Muscle of leg (tissue), 11 donors: Measurements from ENCODE around the gene CRYGB. TPM values are rescaled to one million over a fixed set of nuclear protein-coding genes. Genes with fewer than 3 reads are reported as not detected.
"Not testable (repeated sequence)": the region's sequence is repeated elsewhere in the genome, so short reads cannot be mapped to it uniquely, and the experiment has no call there.

ENCODE experiments used
- DNase-seq: peaks from one replicate; pipeline ENCODE4 v3.0.0; 2013
- H3K27ac ChIP-seq: one replicate; pipeline ENCODE4 v1.5.1; 2013; ENCODE audit warnings: mild to moderate bottlenecking, low read length, control low read depth
- H3K27me3 ChIP-seq: one replicate; pipeline ENCODE4 v1.6.1; 2013; ENCODE audit warnings: low read length; ENCODE audit not compliant: control insufficient read depth, insufficient read depth
- H3K36me3 ChIP-seq: one replicate; pipeline ENCODE4 v1.6.1; 2013; ENCODE audit warnings: low read length; ENCODE audit not compliant: control insufficient read depth, insufficient read depth
- H3K4me1 ChIP-seq: one replicate; pipeline ENCODE4 v1.6.1; 2013; ENCODE audit warnings: low read length; ENCODE audit not compliant: control insufficient read depth, insufficient read depth
- H3K4me3 ChIP-seq: one replicate; pipeline ENCODE4 v1.5.1; 2013; ENCODE audit warnings: low read length, control low read depth
- H3K9me3 ChIP-seq: replicated peaks from 2 replicates; pipeline ENCODE4 v1.6.1; 2013; ENCODE audit warnings: low read depth, low read length; ENCODE audit not compliant: control insufficient read depth
- WGBS: methylation state at CpG from one replicate; pipeline ENCODE4 v1.1.5; 2013; ENCODE audit warnings: missing lambda C conversion rate; ENCODE audit not compliant: insufficient coverage; 5-methylcytosine and 5-hydroxymethylcytosine counted together
- polyA plus RNA-seq, 8 donors: library from polyadenylated mRNA; unstranded; fragments of 120-200 nt; gene quantifications; one replicate each; pipeline versions ENCODE4 v1.2.1 to v1.2.3, GENCODE V29; 2013; ENCODE audit warnings: inconsistent platforms in 1 of 8, low replicate concordance in 1 of 8; ENCODE audit not compliant: insufficient read length in 8 of 8, insufficient read depth in 1 of 8
- total RNA-seq: library from RNA; stranded (reverse); fragments of 120-200 nt; gene quantifications from one replicate; pipeline ENCODE4 v1.2.4, GENCODE V29; 2013

CRYGB gene
- total and polyA plus RNA-seq, 9 donors: not detected

DNA sequence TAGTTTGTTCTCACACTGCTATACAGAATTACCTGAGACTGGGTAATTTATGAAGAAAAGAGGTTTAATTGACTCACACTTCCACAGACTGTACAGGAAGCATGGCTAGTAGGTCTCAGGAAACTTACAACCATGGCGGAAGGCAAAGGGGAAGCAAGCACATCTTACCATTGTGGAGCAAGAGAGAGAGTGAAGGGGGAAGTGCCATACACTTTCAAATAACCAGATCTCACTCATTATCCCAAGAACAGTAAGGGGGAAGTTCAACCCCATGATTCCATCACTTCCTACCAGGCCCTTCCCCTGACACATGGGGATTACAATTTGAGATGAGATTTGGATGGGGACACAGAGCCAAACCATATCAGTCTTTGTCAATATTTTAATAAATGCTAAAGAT is 5.0 kb upstream of the CRYGB start:
- H3K27ac ChIP-seq: no peak overlapping the region
- H3K4me3 ChIP-seq: no peak overlapping the region
- no peaks in the 10 kb centered on the region for H3K36me3 ChIP-seq
- H3K4me1 ChIP-seq: no peaks in the 10 kb centered on the region
- WGBS: no CpG with 5 or more reads among the region's 1 CpG
- DNase-seq: no peak
- peaks cover 4% of the 10 kb centered on the region for H3K27me3 ChIP-seq
- H3K9me3 ChIP-seq: no peaks in the 10 kb centered on the region

DNA sequence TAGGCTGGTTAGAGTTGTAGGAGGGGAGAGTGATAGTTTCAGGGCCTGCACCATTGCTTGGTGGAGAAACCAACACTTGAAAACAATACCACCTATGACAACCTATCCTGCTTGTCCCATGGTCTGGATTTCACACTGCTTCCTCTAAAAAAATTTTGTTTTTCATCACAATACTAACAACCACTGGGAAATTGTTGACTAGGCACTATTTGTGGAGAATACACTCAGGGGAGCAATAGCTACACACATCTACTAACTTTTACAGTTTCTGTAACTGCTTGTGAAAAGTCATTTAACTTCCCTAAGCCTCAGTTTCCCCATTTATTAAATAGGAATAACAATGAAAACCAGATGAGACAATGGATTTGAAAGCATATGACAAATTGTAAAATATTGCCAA is 4.1 kb upstream of the CRYGB start:
- no peak overlapping the region for H3K27ac ChIP-seq
- no peak for DNase-seq
- H3K9me3 ChIP-seq: no peaks in the 10 kb centered on the region
- H3K4me1 ChIP-seq: no peaks in the 10 kb centered on the region
- no peaks in the 10 kb centered on the region for H3K36me3 ChIP-seq
- H3K27me3 ChIP-seq: peaks cover 4% of the 10 kb centered on the region
- no peak overlapping the region for H3K4me3 ChIP-seq

DNA sequence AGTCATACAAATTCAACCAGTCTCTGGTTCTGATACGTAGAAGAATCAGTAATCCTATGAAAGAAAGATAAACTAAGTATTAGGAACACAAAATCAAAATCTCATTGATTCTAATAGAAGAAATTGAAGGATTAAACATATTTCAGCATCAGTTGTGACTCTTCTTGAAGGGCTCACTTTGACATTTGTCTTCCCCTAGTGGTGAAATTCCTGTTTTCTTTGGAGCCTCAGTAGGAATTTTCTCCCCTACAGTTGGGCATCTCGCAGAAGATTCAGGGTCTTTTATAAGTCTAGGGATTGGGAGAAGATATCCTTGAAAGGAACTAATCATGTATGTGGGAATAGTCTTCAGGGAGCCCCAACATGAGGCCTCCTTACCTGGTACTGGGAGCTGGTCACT is 2.8 kb upstream of the CRYGB start:
- no peaks in the 10 kb centered on the region for H3K36me3 ChIP-seq
- H3K4me1 ChIP-seq: no peaks in the 10 kb centered on the region
- no CpG with 5 or more reads among the region's 2 CpGs for WGBS
- H3K27ac ChIP-seq: no peak overlapping the region
- H3K4me3 ChIP-seq: no peak overlapping the region
- peaks cover 4% of the 10 kb centered on the region for H3K27me3 ChIP-seq
- no peak for DNase-seq
- H3K9me3 ChIP-seq: no peaks in the 10 kb centered on the region

DNA sequence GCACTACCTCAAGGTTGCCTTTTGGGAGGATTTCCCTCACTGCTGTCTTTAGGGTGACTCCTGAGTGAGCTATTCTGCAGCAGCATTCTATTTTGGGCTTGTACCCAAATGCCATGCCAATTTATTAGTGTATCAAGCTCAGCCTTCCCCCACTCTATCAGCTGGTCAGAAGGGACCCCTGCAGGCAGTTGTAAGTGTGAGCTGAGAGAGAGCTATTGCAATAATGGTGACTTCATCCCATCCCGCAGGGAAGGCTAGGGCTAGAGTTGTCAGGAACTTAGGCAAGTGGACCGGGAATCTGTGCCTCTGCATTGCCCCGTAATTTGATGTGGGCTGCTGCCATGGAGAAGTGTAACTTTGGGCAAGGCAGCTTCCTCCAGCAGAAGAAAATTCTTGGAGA is 1.8 kb upstream of the CRYGB start:
- no peak overlapping the region for H3K27ac ChIP-seq
- no peaks in the 10 kb centered on the region for H3K36me3 ChIP-seq
- peaks cover under 1% of the 10 kb centered on the region for H3K4me1 ChIP-seq
- H3K9me3 ChIP-seq: no peaks in the 10 kb centered on the region
- no peak overlapping the region for H3K4me3 ChIP-seq
- DNase-seq: no peak
- 56% methylated on average over 3 of the region's 3 CpGs for WGBS
- H3K27me3 ChIP-seq: peaks cover 4% of the 10 kb centered on the region

DNA sequence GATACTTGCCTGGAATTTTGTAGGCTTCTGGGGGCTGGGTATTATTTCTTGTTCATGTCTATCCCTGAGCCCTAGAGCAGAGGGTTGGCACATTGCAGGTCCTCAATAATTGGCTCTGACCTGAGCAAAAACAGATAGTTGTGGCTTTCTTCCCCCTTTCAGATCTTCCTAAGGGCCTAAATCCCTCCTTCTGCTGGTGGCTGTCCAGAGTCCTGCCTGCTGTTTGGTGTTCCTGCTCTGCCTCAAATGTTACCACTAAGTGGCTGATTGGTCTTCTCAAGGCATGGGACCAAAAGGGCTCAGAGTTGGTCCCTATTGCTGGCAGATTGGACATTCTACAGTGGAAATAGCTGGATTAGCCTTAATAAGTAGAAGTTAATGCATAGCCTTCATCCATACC is 1.1 kb upstream of the CRYGB start:
- no peak for DNase-seq
- H3K36me3 ChIP-seq: no peaks in the 10 kb centered on the region
- H3K27ac ChIP-seq: no peak overlapping the region
- H3K4me3 ChIP-seq: no peak overlapping the region
- no peaks in the 10 kb centered on the region for H3K9me3 ChIP-seq
- peaks cover 4% of the 10 kb centered on the region for H3K27me3 ChIP-seq
- H3K4me1 ChIP-seq: peaks cover 6% of the 10 kb centered on the region

DNA sequence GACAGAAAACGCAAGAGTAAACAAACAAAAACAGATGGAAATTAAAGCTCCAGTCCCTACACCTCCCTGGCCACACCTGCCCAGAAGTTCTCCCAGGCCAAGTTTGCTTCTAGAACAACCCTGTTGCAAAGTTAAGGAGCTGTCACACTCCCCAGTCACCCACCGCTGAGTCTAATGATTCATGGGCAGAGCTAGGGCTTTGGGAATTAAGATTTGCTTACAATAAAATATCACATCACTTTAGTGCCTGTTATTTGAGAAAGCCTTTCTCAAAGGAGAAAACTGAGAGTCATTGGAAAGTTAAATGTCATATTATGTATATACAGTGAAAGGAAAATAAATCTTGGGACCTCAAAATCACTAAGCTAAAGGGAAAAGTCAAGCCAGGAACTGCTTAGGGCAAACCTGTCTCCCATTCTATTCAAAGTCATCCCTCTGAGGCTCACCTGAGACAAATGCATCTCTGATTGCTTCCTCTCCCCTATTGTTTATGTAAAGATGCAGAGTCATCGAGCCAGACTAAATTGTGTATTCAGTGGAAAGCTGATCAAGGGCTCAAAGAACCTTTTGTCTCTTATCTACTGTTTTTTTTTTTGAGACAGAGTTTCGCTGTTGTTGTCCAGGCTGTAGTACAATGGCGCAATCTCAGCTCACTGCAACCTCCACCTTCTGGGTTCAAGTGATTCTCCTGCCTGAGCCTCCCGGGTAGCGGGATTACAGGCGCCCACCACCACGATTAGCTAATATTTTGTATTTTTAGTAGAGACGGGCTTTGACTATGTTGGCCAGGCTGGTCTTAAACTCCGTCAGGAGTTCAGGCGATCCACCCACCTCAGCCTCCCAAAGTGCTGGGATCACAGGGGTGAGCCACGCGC is 2.8 kb downstream of the CRYGB start:
- no peaks in the 10 kb centered on the region for H3K36me3 ChIP-seq
- no peak for DNase-seq
- WGBS: 80% methylated on average over 2 of the region's 14 CpGs

DNA sequence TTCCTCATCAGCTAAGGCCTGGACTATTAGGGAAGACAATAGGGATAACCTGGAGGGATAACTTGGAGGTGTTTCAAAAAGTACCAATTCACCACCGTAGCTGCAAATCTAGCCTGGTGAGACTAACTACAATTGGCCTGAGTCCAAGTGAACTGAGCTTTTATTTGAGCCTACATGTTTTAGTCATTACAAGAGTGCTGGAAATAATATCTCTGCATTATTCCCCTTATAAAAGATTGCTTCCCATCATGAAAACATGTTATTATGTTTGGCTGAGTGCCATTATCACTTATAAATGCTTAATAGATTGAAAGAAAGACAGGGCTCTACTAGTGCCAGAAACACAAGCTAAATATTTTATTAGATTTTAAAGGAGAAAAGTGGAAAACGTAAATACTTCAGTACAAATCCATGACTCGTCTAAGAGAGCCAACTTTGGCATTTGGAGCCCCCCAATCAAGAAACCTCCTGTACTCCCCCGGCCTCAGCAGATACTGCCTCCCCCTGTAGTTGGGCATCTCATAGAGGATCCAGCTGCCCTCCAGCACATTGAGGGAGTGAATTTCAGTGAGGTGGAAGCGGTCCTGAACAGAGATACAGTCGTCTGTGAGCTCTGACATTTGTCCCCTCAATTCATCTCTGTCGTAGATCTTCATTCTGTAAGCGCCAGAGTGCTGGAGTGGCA is 3.6 kb downstream of the CRYGB start:
- Histone ChIP-seq H3K4me1 (peaks cover 6% of the 10 kb centered on the region), H3K27ac (no peak overlapping the region), H3K4me3 (no peak overlapping the region), H3K27me3 (peaks cover 3% of the 10 kb centered on the region), H3K36me3 (no peaks in the 10 kb centered on the region), H3K9me3 (no peaks in the 10 kb centered on the region)
- WGBS: no CpG with 5 or more reads among the region's 8 CpGs
- DNase-seq: peak; percentile 64

More for the DNA sequence above, 2.8 kb downstream of the CRYGB start:
- H3K4me1 ChIP-seq: peaks cover 6% of the 10 kb centered on the region
- H3K27ac ChIP-seq: no peak overlapping the region
- H3K9me3 ChIP-seq: no peaks in the 10 kb centered on the region
- H3K27me3 ChIP-seq: peaks cover 4% of the 10 kb centered on the region
- H3K4me3 ChIP-seq: no peak overlapping the region

DNA sequence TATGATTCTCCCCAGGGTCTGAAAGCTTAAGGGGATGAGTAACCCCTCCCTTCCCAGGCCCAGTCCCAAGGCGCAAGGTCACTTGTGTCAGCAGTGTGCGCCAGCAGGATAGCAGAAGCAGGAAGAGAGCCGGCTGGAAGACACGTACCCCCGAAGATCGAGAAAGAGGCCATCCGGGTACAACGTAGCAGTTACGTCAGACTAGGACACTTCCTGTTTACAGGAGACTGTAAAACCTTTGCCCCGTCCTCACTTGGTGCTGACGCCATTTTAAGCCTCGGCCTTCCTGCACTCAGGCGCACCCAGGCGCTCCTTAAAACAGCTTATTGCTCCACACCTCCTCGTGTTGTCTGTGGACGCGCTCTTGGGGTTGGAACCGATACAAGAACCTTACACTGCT is 6.5 kb downstream of the CRYGB start:
- Histone ChIP-seq H3K27ac (no peak overlapping the region), H3K27me3 (no peaks in the 10 kb centered on the region), H3K36me3 (no peaks in the 10 kb centered on the region), H3K4me1 (peaks cover 6% of the 10 kb centered on the region), H3K4me3 (no peak overlapping the region), H3K9me3 (no peaks in the 10 kb centered on the region)
- no peak for DNase-seq
- WGBS: 84% methylated on average over 18 of the region's 18 CpGs

DNA sequence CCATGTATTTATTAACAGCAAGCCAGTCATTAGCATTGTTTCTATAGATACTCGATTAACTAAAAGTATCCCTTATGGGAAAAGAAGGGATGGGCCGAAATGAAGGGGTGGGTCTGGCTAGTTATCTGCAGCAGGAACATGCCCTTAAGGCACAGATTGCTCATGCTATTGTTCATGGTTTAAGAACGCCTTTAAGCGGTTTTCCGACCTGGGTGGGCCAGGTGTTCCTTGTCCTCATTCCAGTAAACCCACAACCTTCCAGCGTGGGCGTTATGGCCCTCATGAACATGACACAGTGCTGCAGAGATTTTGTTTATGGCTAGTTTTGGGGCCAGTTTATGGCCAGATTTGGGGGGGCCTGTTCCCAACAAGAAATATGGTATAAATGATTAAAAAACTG is 7.6 kb downstream of the CRYGB start:
- H3K4me3 ChIP-seq, H3K27ac ChIP-seq, DNase-seq, H3K4me1 ChIP-seq, H3K27me3 ChIP-seq, H3K9me3 ChIP-seq, H3K36me3 ChIP-seq: not testable (repeated sequence)
- WGBS: 90% methylated on average over 4 of the region's 7 CpGs

DNA sequence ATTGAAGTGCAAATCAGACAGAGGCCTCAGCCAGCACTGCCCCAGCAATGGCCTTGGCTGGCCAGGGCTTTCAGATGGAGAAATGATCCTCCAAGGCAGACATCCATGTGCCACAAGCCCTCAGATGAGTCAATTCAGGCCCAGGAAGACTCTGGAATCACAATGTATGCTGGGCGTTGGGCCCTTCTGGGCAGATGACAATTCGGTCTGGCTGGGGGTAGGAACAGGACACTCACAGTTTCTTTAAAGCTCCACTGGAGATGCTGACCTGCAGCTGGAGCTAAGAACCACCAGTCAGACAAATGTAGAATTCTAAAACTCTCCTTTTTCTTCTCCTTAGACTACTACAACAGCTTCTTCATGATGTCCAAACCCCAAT is 9.3 kb downstream of the CRYGB start:
- DNase-seq: no peak
- Histone ChIP-seq H3K9me3 (no peaks in the 10 kb centered on the region), H3K27me3 (no peaks in the 10 kb centered on the region), H3K27ac (no peak overlapping the region), H3K4me1 (no peaks in the 10 kb centered on the region), H3K36me3 (no peaks in the 10 kb centered on the region), H3K4me3 (no peak overlapping the region)
- WGBS: 76% methylated on average over 2 of the region's 2 CpGs
